Ascending aorta (tissue), 2 donors: ENCODE results near the gene RASGEF1C. TPM values are rescaled to one million over a fixed set of nuclear protein-coding genes. Genes with fewer than 3 reads are reported as not detected.

Experiments used
- DNase-seq, 2 donors: peaks; one replicate each; pipeline ENCODE4 v3.0.0-alpha.2; 2019; ENCODE audit warnings: low spot score in 2 of 2
- H3K27ac ChIP-seq, 2 donors: fragments of 200-600 bp; sonication (generic); one replicate each; pipeline ENCODE4 v1.5.1; 2016 to 2017; ENCODE audit warnings: mild to moderate bottlenecking in 1 of 2
- H3K27me3 ChIP-seq: fragments of 200-600 bp; sonication (generic); one replicate; pipeline ENCODE4 v1.5.1; 2017
- H3K36me3 ChIP-seq, 2 donors: fragments of 200-600 bp; sonication (generic); one replicate each; pipeline ENCODE4 v1.5.1; 2016
- H3K4me1 ChIP-seq, 2 donors: fragments of 200-600 bp; sonication (generic); one replicate each; pipeline ENCODE4 v1.5.1; 2016 to 2017; ENCODE audit warnings: mild to moderate bottlenecking in 1 of 2
- H3K4me3 ChIP-seq, 2 donors: fragments of 200-600 bp; sonication (generic); one replicate each; pipeline ENCODE4 v1.5.1; 2016 to 2017; ENCODE audit warnings: mild to moderate bottlenecking in 1 of 2
- H3K9me3 ChIP-seq, 2 donors: fragments of 200-600 bp; sonication (generic); one replicate each; pipeline ENCODE4 v1.5.1; 2016
- CTCF ChIP-seq, 3 experiments: fragments of 200-600 bp in 2 of 3; fragments of 450-650 bp in 1 of 3; sonication (generic) in 2 of 3; IDR thresholded peaks; one replicate each; pipeline ENCODE4 v1.5.1; 2016 to 2019; ENCODE audit warnings: antibody characterized with exemption in 3 of 3, mild to moderate bottlenecking in 1 of 3, moderate library complexity in 1 of 3
- intact Hi-C: fragments of 100-400 bp; cut with DNase I; formaldehyde crosslinking; loops from one replicate; pipeline ENCODE4 v1.15.1; 2023
- total RNA-seq: library from RNA; depleted of rRNA; stranded (reverse); fragments of >200 nt; gene quantifications from one replicate; pipeline ENCODE4 v1.1.0, GENCODE V29; 2016

The RASGEF1C gene
- total RNA-seq, 1 donor from 2014 or later = not detected

GRCh38 chr5:180112181-180112861 lies 96.7 kb downstream of the RASGEF1C start:
- DNase-seq = peak in 1 of 2 donors; percentile 59
- intact Hi-C loops = no loop called here

DNA sequence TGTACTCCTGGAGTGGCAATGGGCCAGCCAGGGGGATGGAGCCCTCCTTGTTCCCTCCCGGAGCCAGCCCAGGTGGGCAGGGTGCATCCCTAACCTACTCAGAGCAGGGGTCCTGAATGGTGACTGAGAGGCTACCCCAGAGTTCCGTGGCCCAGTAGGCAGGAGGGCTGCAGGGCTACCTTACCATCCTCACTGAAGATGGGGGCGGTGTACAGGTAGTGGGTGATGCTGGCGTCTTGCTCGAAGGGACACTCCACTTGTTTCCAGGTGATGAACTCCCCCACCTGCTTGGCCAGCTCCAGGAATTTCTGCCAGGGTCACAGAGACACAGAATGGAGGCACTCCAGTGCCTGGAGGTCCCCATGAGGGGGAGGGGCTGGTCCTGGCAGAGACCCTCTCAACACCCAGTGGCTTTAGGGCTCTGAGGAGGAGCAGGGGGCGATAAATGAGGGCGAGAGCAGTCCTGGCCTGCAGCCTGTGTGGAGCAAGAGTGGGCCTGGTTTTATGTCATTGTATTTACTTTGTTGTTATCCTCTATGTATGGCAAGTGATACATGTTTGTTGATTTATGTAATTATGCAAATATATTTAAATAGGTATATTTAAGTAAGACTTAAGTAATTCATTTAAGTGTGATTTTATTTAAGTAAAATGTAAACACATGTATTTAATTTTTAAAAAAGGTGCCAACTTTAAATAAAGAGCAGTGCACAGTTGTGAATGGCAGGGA lies 97.6 kb downstream of the RASGEF1C start:
- DNase-seq = peak in 1 of 2 donors; percentile 42
- no peak for TF ChIP-seq CTCF (IDR thresholded peaks at IDR 0.05)
- Histone ChIP-seq H3K36me3 (no peaks in the 10 kb centered on the region), H3K4me3 (no peak overlapping the region), H3K9me3 (peaks cover 0 to 11% of the 10 kb centered on the region in 2 donors), H3K27ac (no peak overlapping the region), H3K4me1 (no peaks in the 10 kb centered on the region), H3K27me3 (no peaks in the 10 kb centered on the region)
- intact Hi-C loops = no loop called here

More at GRCh38 chr5:180112181-180112861, 96.7 kb downstream of the RASGEF1C start:
- Histone ChIP-seq H3K4me1 (no peaks in the 10 kb centered on the region), H3K4me3 (no peak overlapping the region), H3K9me3 (peaks cover 0 to 5% of the 10 kb centered on the region in 2 donors), H3K36me3 (no peaks in the 10 kb centered on the region), H3K27me3 (no peaks in the 10 kb centered on the region), H3K27ac (no peak overlapping the region)
- TF ChIP-seq CTCF (IDR thresholded peaks at IDR 0.05) = no peak

GRCh38 chr5:180109920-180110319 lies 99.1 kb downstream of the RASGEF1C start:
- H3K27me3 ChIP-seq = no peaks in the 10 kb centered on the region
- no peak overlapping the region for H3K4me3 ChIP-seq
- no peaks in the 10 kb centered on the region for H3K4me1 ChIP-seq
- no peaks in the 10 kb centered on the region for H3K36me3 ChIP-seq
- peak in 1 of 2 donors; percentile 37 for DNase-seq
- intact Hi-C loops = no loop called here
- no peak overlapping the region for H3K27ac ChIP-seq
- no peak for TF ChIP-seq CTCF (IDR thresholded peaks at IDR 0.05)
- peaks cover 0 to 11% of the 10 kb centered on the region in 2 donors for H3K9me3 ChIP-seq

DNA sequence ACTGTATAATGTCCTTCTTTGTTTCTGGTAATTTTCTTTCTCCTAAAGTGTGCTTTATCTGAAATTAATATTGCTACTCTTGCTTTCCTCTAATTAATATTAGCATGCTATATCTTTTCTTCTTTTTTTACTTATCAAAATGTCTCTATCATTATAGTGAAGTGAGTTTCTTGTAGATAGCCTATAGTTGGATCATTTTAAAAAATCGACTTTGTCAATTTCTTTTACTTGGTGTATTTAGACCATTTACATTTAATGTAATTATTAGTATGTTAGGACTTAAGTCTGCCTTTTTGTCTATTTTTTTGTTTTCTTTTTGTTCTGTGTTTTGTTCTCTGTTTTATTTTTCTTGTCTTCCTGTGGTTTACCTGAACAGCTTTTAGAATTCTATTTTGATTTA lies 102.0 kb downstream of the RASGEF1C start:
- DNase-seq = no peak
- intact Hi-C loops = no loop called here
- no peaks in the 10 kb centered on the region for H3K4me1 ChIP-seq
- no peak for TF ChIP-seq CTCF (IDR thresholded peaks at IDR 0.05)
- peaks cover 0 to 11% of the 10 kb centered on the region in 2 donors for H3K9me3 ChIP-seq
- H3K4me3 ChIP-seq = no peak overlapping the region
- no peak overlapping the region for H3K27ac ChIP-seq
- no peaks in the 10 kb centered on the region for H3K27me3 ChIP-seq
- H3K36me3 ChIP-seq = no peaks in the 10 kb centered on the region

GRCh38 chr5:180105827-180106312 lies 103.1 kb downstream of the RASGEF1C start:
- H3K4me3 ChIP-seq = no peak overlapping the region
- no peak for DNase-seq
- no peaks in the 10 kb centered on the region for H3K4me1 ChIP-seq
- H3K9me3 ChIP-seq = peaks cover 0 to 11% of the 10 kb centered on the region in 2 donors
- no peak overlapping the region for H3K27ac ChIP-seq
- no peaks in the 10 kb centered on the region for H3K36me3 ChIP-seq
- no peaks in the 10 kb centered on the region for H3K27me3 ChIP-seq
- TF ChIP-seq CTCF (IDR thresholded peaks at IDR 0.05) = no peak
- intact Hi-C loops = no loop called here
